Measurements from ENCODE around the gene DUSP22.

- TF ChIP-seq CTCF (conservative IDR thresholded peaks at IDR 0.05) (no peak), ZFX (IDR thresholded peaks at IDR 0.05) (no peak)
Measured at GRCh38 chr6:298233-299103, 6.2 kb downstream of the DUSP22 start.
